22Rv1 (cell line): Measurements from ENCODE around the gene RNASE12.

Source experiments
- H3K27ac ChIP-seq: fragments of 450-650 bp; 2 replicates; pipeline ENCODE4 v1.5.1; 2017
- ZFX ChIP-seq: fragments of 450-650 bp; IDR thresholded peaks from 2 replicates; pipeline ENCODE4 v1.6.1; 2017; ENCODE audit warnings: antibody characterized with exemption, borderline replicate concordance
- TF ChIP-seq, protein P1 (sequence below): fragments of 450-650 bp; IDR thresholded peaks from 2 replicates; pipeline ENCODE4 v1.5.1; 2017; ENCODE audit warnings: mild to moderate bottlenecking

The RNASE12 gene

DNA sequence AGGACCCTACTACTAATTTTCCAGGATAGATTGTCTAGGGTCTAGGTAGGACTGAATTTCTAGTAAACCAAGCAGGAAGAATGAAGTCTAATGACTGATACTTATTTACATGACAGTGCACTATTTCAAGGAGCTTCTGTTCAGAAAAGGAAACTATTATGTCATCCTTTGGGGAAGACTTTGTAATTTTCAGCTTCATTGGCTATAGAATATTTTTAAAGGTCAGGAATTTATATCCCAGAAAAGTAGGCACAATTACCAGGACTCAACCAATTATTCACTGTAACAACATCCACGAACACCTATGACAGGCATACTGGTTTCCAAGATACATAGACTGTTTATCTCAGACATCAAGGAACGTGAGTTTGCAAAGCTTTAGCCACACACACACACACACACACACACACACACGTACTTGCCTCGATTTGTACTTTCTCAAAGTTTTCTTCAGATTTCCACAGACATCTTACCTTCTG lies 27.1 kb upstream of the RNASE12 start:
- H3K27ac ChIP-seq = no peak overlapping the region
- TF ChIP-seq ZFX = no peak
- TF ChIP-seq, protein P1, sequence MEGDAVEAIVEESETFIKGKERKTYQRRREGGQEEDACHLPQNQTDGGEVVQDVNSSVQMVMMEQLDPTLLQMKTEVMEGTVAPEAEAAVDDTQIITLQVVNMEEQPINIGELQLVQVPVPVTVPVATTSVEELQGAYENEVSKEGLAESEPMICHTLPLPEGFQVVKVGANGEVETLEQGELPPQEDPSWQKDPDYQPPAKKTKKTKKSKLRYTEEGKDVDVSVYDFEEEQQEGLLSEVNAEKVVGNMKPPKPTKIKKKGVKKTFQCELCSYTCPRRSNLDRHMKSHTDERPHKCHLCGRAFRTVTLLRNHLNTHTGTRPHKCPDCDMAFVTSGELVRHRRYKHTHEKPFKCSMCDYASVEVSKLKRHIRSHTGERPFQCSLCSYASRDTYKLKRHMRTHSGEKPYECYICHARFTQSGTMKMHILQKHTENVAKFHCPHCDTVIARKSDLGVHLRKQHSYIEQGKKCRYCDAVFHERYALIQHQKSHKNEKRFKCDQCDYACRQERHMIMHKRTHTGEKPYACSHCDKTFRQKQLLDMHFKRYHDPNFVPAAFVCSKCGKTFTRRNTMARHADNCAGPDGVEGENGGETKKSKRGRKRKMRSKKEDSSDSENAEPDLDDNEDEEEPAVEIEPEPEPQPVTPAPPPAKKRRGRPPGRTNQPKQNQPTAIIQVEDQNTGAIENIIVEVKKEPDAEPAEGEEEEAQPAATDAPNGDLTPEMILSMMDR = no peak

DNA sequence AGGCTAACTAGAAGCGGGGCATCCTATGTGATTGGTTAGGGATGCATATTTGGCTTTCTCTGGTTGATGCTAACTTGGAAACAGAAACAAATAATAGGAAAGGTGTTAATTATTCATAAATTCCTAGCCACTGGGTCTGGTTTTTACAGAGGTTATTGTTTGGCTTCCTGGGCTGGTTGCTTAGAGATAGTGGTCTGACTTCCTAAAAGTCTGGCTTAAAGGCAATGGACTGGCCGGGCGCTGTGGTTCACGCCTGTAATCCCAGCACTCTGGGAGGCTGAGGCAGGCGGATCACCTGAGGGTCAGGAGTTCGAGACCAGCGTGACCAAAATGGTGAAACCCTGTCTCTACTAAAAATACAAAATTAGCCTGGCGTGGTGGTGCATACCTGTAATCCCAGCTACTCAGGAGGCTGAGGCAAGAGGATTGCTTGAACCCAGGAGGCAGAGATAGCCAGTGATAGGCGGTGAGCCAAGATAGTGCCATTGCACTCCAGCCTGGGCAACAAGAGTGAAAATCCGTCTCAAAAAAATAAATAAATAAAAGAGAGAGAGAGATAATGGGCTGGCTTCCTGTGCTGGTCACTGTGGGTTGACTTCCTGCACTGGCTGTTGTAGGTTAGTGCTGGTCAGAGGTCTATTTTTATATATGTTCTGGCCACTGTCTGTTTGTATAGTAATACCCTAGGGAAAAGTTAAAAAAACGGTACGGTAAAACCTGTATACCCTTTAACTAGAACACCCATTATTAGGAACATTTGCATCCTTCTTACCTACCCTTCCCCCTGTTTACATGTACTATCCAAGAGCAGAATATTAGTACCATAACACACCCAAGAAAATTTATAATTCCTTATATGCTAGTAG lies 26.2 kb upstream of the RNASE12 start:
- H3K27ac ChIP-seq = no peak overlapping the region
- TF ChIP-seq ZFX = no peak
- TF ChIP-seq, protein P1 = no peak

DNA sequence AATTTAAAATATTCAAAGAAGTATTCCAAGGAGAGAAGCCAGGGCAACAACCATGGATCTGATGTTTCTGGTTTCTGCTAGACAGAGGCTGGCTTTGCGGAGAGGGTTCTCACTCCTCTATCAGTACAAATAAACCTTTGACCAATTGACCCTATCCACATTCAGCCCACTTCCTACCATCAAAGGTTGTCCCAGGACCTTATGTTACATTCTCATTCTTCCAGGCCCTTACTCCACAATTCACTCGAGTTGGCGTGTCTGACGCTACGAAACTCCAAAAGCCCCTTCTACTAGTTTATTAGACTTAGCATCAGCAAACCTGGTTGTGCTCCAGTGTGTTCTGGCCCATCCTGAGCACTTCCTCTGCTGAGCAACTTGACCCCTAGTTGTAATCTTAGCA lies 24.8 kb upstream of the RNASE12 start:
- no peak for TF ChIP-seq ZFX
- TF ChIP-seq, protein P1 = no peak
- no peak overlapping the region for H3K27ac ChIP-seq

DNA sequence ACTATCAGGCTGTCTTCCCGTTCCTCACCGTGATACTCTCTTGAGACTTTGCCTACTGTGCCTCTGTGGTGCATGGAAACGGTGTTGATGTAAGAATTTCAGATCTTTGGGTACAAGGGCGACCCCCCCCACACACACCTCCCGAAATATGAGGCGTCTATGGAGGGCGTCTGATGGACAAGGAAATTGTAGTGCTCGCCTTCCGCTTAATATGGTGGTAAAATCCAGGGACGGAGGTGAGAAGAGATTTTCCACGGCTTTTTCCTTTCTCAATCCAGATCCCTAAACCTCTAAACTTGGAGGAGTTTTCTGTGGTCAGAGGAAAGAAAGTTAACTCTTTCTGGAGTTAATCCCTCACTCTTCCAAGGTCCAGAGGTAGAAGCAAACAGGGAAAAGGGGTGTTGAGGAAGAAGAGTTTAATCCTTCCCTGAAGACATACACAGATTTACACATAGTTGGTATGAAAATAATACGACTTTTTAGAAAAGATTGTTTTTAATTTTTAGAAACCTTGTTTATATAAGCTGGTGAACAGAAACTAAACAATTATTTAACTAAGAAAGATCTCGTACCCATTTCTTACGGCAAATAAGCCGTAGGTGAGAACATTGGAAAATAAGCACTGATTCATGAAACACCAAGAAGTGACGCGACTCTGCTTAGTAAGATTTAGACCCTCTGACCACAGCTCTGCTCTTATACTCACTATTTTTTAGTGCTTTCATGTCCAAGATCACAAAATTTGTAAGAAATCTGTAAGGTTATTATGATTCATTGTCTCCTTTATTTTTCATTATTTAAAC lies 23.1 kb upstream of the RNASE12 start:
- H3K27ac ChIP-seq = peak overlapping the region; percentile 75
- TF ChIP-seq, protein P1 = no peak
- TF ChIP-seq ZFX = no peak

DNA sequence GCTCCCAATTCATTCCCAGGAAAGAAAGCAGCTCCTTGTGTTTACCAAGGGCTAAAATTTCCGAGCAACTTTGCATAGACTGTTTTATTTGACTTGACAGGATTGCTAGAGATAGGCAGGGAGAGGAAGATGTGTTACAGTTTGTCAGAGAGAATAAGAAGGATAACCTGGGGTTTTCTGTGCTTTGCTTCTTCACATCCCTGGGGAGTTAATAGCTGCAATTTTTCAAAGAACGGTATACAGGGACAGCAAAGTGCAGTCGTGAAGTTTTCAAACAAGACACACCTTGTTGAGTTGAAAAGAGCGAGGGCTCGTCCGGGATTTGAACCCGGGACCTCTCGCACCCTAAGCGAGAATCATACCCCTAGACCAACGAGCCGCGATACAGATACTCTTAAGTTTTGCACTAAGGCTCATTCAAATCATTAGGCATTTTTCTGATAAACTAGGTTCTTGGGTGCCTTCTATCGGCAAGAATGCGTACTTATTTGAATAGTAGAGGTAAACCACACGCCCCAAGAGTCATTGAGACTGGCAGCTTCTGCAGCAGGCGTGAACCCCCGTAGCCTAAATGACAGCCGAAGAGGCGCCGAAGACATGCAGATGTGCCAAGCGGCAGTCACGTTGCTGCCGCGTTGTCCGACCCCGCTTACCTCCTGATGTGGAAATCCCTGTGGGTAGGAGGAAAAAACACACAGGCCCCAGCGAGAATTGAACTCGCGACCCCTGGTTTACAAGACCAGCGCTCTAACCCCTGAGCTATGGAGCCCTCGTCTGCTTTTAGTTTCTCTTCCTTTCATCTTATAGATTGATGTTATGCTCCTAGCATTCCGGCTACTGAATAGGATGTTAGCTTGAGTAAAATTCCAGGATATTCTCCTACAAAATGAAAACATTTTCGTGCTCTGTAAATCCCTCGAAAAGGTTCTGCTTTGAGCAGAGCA lies 22.2 kb upstream of the RNASE12 start:
- peak overlapping the region; percentile 75 for H3K27ac ChIP-seq
- TF ChIP-seq, protein P1 = peak; percentile 79
- no peak for TF ChIP-seq ZFX

DNA sequence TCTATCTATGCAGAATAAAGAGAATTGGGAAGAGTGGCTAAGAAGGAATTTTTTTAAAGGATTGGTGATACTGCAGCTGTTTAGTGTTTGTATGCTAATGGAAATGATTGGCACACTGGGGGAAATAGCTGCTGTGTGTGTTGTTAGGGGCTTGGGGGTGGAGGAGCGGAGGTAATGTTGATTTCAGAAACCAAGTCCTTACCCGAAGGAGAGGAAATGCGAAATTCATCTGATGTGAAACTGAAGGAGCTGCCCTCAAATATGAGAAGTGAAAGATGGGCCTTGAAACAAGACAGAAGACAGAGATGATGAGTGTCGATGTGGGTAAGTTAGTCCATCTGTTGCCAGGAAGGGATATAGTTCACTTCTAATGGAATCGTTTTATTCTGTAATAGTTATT lies 21.2 kb upstream of the RNASE12 start:
- H3K27ac ChIP-seq = peak overlapping the region; percentile 75
- TF ChIP-seq, protein P1 = no peak
- no peak for TF ChIP-seq ZFX
